ENCODE data around the gene HPCAL4. TPM values are rescaled to one million over a fixed set of nuclear protein-coding genes. Genes with fewer than 3 reads are reported as not detected.

HPCAL4 gene
- total RNA-seq, 1 donor from 2014 or later = 0.20 TPM

DNA sequence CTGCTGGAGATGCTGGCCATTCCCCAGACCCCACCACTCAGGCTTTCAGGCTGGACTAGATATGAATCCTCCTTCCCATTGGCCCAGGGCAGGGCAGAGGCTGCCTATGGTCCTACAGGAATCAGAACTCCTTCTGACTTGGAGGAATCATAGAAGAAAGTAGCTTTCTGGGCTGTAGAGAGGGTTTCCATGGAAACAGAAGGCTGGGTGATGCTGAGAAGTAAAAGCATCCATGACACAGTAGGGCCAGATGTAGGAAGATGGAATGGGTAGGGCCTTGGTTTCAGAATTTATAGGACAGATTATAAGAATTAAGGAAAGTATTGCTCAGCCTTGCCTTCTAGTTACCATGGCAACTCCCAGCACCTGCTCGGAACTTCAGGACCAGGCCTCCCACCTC is 28.4 kb downstream of the HPCAL4 start:
- peaks cover 29% of the 10 kb centered on the region for H3K27me3 ChIP-seq (ENCODE audit: insufficient read depth, low read length)
- TF ChIP-seq, protein P1, sequence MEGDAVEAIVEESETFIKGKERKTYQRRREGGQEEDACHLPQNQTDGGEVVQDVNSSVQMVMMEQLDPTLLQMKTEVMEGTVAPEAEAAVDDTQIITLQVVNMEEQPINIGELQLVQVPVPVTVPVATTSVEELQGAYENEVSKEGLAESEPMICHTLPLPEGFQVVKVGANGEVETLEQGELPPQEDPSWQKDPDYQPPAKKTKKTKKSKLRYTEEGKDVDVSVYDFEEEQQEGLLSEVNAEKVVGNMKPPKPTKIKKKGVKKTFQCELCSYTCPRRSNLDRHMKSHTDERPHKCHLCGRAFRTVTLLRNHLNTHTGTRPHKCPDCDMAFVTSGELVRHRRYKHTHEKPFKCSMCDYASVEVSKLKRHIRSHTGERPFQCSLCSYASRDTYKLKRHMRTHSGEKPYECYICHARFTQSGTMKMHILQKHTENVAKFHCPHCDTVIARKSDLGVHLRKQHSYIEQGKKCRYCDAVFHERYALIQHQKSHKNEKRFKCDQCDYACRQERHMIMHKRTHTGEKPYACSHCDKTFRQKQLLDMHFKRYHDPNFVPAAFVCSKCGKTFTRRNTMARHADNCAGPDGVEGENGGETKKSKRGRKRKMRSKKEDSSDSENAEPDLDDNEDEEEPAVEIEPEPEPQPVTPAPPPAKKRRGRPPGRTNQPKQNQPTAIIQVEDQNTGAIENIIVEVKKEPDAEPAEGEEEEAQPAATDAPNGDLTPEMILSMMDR (IDR thresholded peaks at IDR 0.05; ENCODE audit: insufficient read depth, low read depth, low read length) = no peak
- no peak for TF ChIP-seq EZH2 (IDR thresholded peaks at IDR 0.05; ENCODE audit: insufficient read depth, low read length)
- Mint-ChIP-seq H3K27ac (ENCODE audit: unreplicated experiment) (no peak overlapping the region), H3K9me3 (ENCODE audit: unreplicated experiment) (peaks cover 3% of the 10 kb centered on the region), H3K4me1 (ENCODE audit: low read depth, unreplicated experiment) (no peaks in the 10 kb centered on the region), H3K36me3 (ENCODE audit: low read depth, unreplicated experiment) (peaks cover 3% of the 10 kb centered on the region), H3K27me3 (ENCODE audit: low read depth, unreplicated experiment) (peaks cover 85% of the 10 kb centered on the region), H3K4me3 (ENCODE audit: unreplicated experiment) (no peak overlapping the region)
- no peak for FAIRE-seq
- no peak overlapping the region for H3K9ac ChIP-seq (ENCODE audit: low read length)
- no peaks in the 10 kb centered on the region for H3K36me3 ChIP-seq (ENCODE audit: insufficient read depth, low read length)
- no peak overlapping the region for H3K27ac ChIP-seq (ENCODE audit: low read depth, low read length)
- H3K4me3 ChIP-seq (ENCODE audit: insufficient read depth, low read depth, low read length) = no peak overlapping the region
- no peak overlapping the region for H2AFZ ChIP-seq (ENCODE audit: low read depth, low read length)
- H3K4me1 ChIP-seq (ENCODE audit: insufficient read depth, low read length) = no peaks in the 10 kb centered on the region
- no peaks in the 10 kb centered on the region for H3K9me3 ChIP-seq (ENCODE audit: insufficient read depth, low read depth, low read length)
- H3K79me2 ChIP-seq (ENCODE audit: insufficient read depth, low read length) = no peaks in the 10 kb centered on the region
- no peak overlapping the region for H3K4me2 ChIP-seq (ENCODE audit: low read length)
- no peaks in the 10 kb centered on the region for H4K20me1 ChIP-seq (ENCODE audit: insufficient read depth, low read length)
- no peak for DNase-seq (ENCODE audit: low read depth)

DNA sequence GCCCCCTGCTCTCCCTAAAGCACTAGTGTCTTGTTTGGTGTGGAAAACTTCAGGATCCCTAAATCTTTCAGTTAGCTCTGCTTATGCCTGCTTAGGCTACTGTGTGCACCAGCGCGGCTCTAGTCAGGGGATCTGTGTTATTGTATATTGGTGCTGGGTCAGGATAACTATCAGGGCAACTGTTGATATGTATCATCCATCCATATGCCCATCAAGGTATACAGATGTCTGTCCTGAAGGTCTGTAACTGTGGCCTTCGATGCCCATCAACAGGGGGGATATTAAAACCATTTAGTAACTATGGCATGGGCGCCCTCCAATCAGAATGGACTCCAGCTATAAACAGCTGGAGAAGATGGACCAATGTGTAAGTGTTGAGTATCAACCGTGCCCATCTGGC is 31.7 kb downstream of the HPCAL4 start:
- Mint-ChIP-seq H3K9me3 (ENCODE audit: unreplicated experiment) (peaks cover 3% of the 10 kb centered on the region), H3K36me3 (ENCODE audit: low read depth, unreplicated experiment) (no peaks in the 10 kb centered on the region), H3K27me3 (ENCODE audit: low read depth, unreplicated experiment) (peaks cover 82% of the 10 kb centered on the region), H3K27ac (ENCODE audit: unreplicated experiment) (no peak overlapping the region), H3K4me3 (ENCODE audit: unreplicated experiment) (no peak overlapping the region), H3K4me1 (ENCODE audit: low read depth, unreplicated experiment) (peaks cover 5% of the 10 kb centered on the region)
- DNase-seq (ENCODE audit: low read depth) = no peak
- no peak for FAIRE-seq
- no peaks in the 10 kb centered on the region for H3K4me1 ChIP-seq (ENCODE audit: insufficient read depth, low read length)
- H2AFZ ChIP-seq (ENCODE audit: low read depth, low read length) = no peak overlapping the region
- H3K27me3 ChIP-seq (ENCODE audit: insufficient read depth, low read length) = peaks cover 21% of the 10 kb centered on the region
- no peaks in the 10 kb centered on the region for H3K36me3 ChIP-seq (ENCODE audit: insufficient read depth, low read length)
- no peak overlapping the region for H3K4me3 ChIP-seq (ENCODE audit: insufficient read depth, low read depth, low read length)
- TF ChIP-seq EZH2 (IDR thresholded peaks at IDR 0.05; ENCODE audit: insufficient read depth, low read length) = no peak
- TF ChIP-seq, protein P1 (IDR thresholded peaks at IDR 0.05; ENCODE audit: insufficient read depth, low read depth, low read length) = no peak
- H3K9ac ChIP-seq (ENCODE audit: low read length) = no peak overlapping the region
- H3K9me3 ChIP-seq (ENCODE audit: insufficient read depth, low read depth, low read length) = no peaks in the 10 kb centered on the region
- no peaks in the 10 kb centered on the region for H3K79me2 ChIP-seq (ENCODE audit: insufficient read depth, low read length)
- no peak overlapping the region for H3K27ac ChIP-seq (ENCODE audit: low read depth, low read length)
- H3K4me2 ChIP-seq (ENCODE audit: low read length) = no peak overlapping the region
- no peaks in the 10 kb centered on the region for H4K20me1 ChIP-seq (ENCODE audit: insufficient read depth, low read length)

DNA sequence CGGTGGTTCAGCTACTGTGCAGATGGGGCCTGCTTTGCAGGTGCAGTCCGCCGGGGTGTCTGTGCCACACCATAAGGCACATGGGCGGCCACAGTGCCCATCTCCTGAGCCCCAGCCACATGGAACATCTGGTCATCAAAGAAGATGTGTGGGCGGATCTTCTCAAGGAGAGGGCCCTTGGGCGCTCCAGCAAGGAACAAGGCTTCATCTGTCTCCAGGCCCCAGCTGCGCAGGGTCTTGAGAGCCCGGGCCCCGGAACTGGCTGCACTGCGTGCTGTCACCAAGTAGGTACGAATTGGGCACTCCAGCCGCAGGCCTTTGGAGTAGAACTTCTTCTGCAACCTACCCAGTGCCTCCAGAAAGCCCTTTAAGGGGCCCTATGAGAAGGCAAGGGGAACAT is 32.1 kb downstream of the HPCAL4 start:
- H4K20me1 ChIP-seq (ENCODE audit: insufficient read depth, low read length) = no peaks in the 10 kb centered on the region
- peaks cover 8% of the 10 kb centered on the region for H3K4me1 Mint-ChIP-seq (ENCODE audit: low read depth, unreplicated experiment)
- H3K27ac Mint-ChIP-seq (ENCODE audit: unreplicated experiment) = no peak overlapping the region
- no peak for DNase-seq (ENCODE audit: low read depth)
- H3K79me2 ChIP-seq (ENCODE audit: insufficient read depth, low read length) = no peaks in the 10 kb centered on the region
- no peak overlapping the region for H2AFZ ChIP-seq (ENCODE audit: low read depth, low read length)
- H3K9me3 Mint-ChIP-seq (ENCODE audit: unreplicated experiment) = peaks cover 3% of the 10 kb centered on the region
- no peak overlapping the region for H3K4me3 ChIP-seq (ENCODE audit: insufficient read depth, low read depth, low read length)
- no peaks in the 10 kb centered on the region for H3K36me3 ChIP-seq (ENCODE audit: insufficient read depth, low read length)
- no peak overlapping the region for H3K4me3 Mint-ChIP-seq (ENCODE audit: unreplicated experiment)
- no peak for FAIRE-seq
- no peaks in the 10 kb centered on the region for H3K9me3 ChIP-seq (ENCODE audit: insufficient read depth, low read depth, low read length)
- no peaks in the 10 kb centered on the region for H3K4me1 ChIP-seq (ENCODE audit: insufficient read depth, low read length)
- no peak overlapping the region for H3K9ac ChIP-seq (ENCODE audit: low read length)
- no peak for TF ChIP-seq EZH2 (IDR thresholded peaks at IDR 0.05; ENCODE audit: insufficient read depth, low read length)
- TF ChIP-seq, protein P1 (IDR thresholded peaks at IDR 0.05; ENCODE audit: insufficient read depth, low read depth, low read length) = no peak
- no peak overlapping the region for H3K27ac ChIP-seq (ENCODE audit: low read depth, low read length)
- no peak overlapping the region for H3K4me2 ChIP-seq (ENCODE audit: low read length)
- peaks cover 25% of the 10 kb centered on the region for H3K27me3 ChIP-seq (ENCODE audit: insufficient read depth, low read length)
- H3K36me3 Mint-ChIP-seq (ENCODE audit: low read depth, unreplicated experiment) = no peaks in the 10 kb centered on the region
- H3K27me3 Mint-ChIP-seq (ENCODE audit: low read depth, unreplicated experiment) = peaks cover 85% of the 10 kb centered on the region

Measured in astrocyte (in vitro differentiated cells and primary cell).